Spleen (tissue), 7 donors: Measurements from ENCODE around the gene RXFP1.

ENCODE experiments used
- CTCF ChIP-seq, 11 experiments: fragments of 200-600 bp in 7 of 11; fragments of 450-650 bp in 4 of 11; sonication (generic) in 4 of 11; IDR thresholded peaks in 8 of 11; conservative IDR thresholded peaks in 3 of 11; 1 replicate in 7 of 11; 2 replicates in 4 of 11; pipeline versions ENCODE4 v1.4.0 to v1.8.0; 2016 to 2021; ENCODE audit warnings: antibody characterized with exemption in 11 of 11, inconsistent platforms in 4 of 11, mild to moderate bottlenecking in 1 of 11
- POLR2AphosphoS5 ChIP-seq, 3 donors: sonication (generic); formaldehyde crosslinking; IDR thresholded peaks; one replicate each; pipeline ENCODE4 v1.5.1; 2017; ENCODE audit warnings: antibody characterized with exemption in 3 of 3
- donor health status: DM: no; HTN: no; CAD: no; lungs with moderate emphysema.
- donor health status: DM: no; HTN: no; CAD: no.
- donor health status: DM: no; HTN: no; CAD: no.

GRCh38 chr4:158613046-158613445, 91.4 kb downstream of the RXFP1 start:
- no peak for TF ChIP-seq POLR2AphosphoS5 (IDR thresholded peaks at IDR 0.05)
- TF ChIP-seq CTCF (IDR thresholded peaks at IDR 0.05 in 8 of 11, conservative IDR thresholded peaks at IDR 0.05 in 3 of 11): no peak
